SU-DHL-6 (cell line): Measurements from ENCODE around the gene SH2D5.

Experiments used
- H2AFZ ChIP-seq: fragments of 200-600 bp; sonication (generic); 2 replicates; pipeline ENCODE4 v1.6.1; 2014; ENCODE audit warnings: low read depth, mild to moderate bottlenecking, moderate library complexity, mixed read lengths, antibody characterized with exemption, low read length; ENCODE audit not compliant: severe bottlenecking
- H3F3A ChIP-seq: fragments of 200-600 bp; shearing (Covaris generic); 2 replicates; pipeline ENCODE4 v1.6.0; 2016; ENCODE audit warnings: antibody characterized with exemption, mild to moderate bottlenecking; ENCODE audit not compliant: insufficient read depth
- H3K27ac ChIP-seq: fragments of 200-600 bp; sonication (generic); 2 replicates; pipeline ENCODE4 v1.5.1; 2016; ENCODE audit warnings: low read depth, mild to moderate bottlenecking, low read length, moderate library complexity, mixed read lengths
- H3K27me3 ChIP-seq: fragments of 200-600 bp; sonication (generic), shearing (Covaris generic); 2 replicates; pipeline ENCODE4 v1.6.0; 2014; ENCODE audit warnings: mild to moderate bottlenecking, low read length
- H3K36me3 ChIP-seq: fragments of 200-600 bp; sonication (generic); 2 replicates; pipeline ENCODE4 v1.6.1; 2014; ENCODE audit warnings: mild to moderate bottlenecking, low read length, mixed read lengths
- H3K4me2 ChIP-seq: fragments of 300-600, 200-600 bp; shearing (Covaris generic), sonication (generic); 2 replicates; pipeline ENCODE4 v1.6.0; 2014; ENCODE audit warnings: low read length, low read depth, mild to moderate bottlenecking; ENCODE audit not compliant: poor library complexity, severe bottlenecking
- H3K4me3 ChIP-seq: fragments of 200-600 bp; sonication (generic); 2 replicates; pipeline ENCODE4 v1.5.1; 2014; ENCODE audit warnings: antibody characterized with exemption, low read length, mild to moderate bottlenecking, mixed read lengths; ENCODE audit not compliant: insufficient read depth, poor library complexity, severe bottlenecking
- H3K79me2 ChIP-seq: fragments of 200-600 bp; sonication (generic); 2 replicates; pipeline ENCODE4 v1.6.1; 2014; ENCODE audit warnings: mild to moderate bottlenecking, low read length, moderate library complexity; ENCODE audit not compliant: insufficient read depth
- H3K9ac ChIP-seq: fragments of 200-600 bp; sonication (generic); 2 replicates; pipeline ENCODE4 v1.7.0; 2014; ENCODE audit warnings: mild to moderate bottlenecking, low read length
- H3K9me2 ChIP-seq: fragments of 200-600 bp; sonication (generic); replicated peaks from 2 replicates; pipeline ENCODE4 v1.6.1; 2014; ENCODE audit warnings: low read length; ENCODE audit not compliant: insufficient read depth
- H3K9me3 ChIP-seq: fragments of 200-600 bp; sonication (generic); 2 replicates; pipeline ENCODE4 v1.6.1; 2014; ENCODE audit warnings: low read length, mixed read lengths; ENCODE audit not compliant: insufficient read depth
- H4K20me1 ChIP-seq: fragments of 200-600 bp; sonication (generic); 2 replicates; pipeline ENCODE4 v1.6.1; 2014; ENCODE audit warnings: low read depth, mild to moderate bottlenecking, antibody characterized with exemption, low read length, moderate library complexity, mixed read lengths
- EZH2phosphoT487 ChIP-seq: fragments of 200-600 bp; sonication (generic), shearing (Covaris generic); conservative IDR thresholded peaks from 2 replicates; pipeline ENCODE4 v1.6.1; 2018; ENCODE audit warnings: mild to moderate bottlenecking, antibody characterized with exemption, low read length, moderate library complexity, mixed read lengths
- TF ChIP-seq, protein P1 (sequence below): fragments of 200-600 bp; sonication (generic); IDR thresholded peaks from one replicate; pipeline ENCODE4 v1.5.1; 2017; ENCODE audit warnings: antibody characterized with exemption, mild to moderate bottlenecking, low read length, moderate library complexity; ENCODE audit not compliant: insufficient read depth, poor library complexity, severe bottlenecking

SH2D5 gene

DNA sequence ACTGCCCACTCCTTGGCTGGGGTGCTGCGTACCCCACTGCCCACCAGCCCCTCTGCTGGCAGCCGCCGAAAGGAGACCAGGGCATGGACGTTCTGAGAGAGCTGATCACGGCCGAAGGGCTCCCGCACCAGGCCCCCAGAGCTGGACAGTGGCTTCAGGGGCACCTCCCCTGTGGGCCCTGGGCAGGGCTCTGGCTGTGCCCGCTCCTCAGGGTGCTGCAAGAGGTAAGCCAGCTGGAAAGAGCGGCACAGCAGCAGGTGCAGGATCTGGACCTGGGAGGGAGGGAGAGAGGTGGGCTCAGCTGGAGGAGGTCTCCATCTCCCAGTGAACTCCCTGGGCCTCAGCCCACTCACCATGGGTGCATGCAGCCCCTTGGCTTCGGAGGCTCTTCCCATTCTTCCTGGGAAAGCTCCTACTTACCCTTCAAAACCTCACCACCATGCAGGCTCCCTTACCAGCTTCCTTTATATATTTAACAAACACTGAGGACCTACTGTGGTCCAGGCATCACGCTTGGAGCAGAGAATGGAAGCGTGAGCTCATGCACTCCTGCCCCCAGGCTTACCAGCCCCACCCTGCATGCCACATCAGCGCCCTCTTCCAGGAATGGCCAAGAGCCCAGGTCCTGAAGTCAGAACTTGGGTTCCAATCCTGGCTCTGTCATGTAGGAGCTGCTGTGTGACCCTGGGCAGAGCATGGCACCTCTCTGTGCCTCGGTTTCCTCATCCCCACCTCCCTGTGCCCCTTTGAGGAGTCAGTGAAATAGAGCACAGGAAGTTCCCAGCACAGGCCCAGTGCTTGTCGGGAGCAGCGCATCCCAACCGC is 7.9 kb downstream of the SH2D5 start:
- no peaks in the 10 kb centered on the region for H3K9me2 ChIP-seq
- H3K79me2 ChIP-seq = no peaks in the 10 kb centered on the region
- H2AFZ ChIP-seq = no peak overlapping the region
- H3K27me3 ChIP-seq = no peaks in the 10 kb centered on the region
- no peak overlapping the region for H3K27ac ChIP-seq
- TF ChIP-seq, protein P1, sequence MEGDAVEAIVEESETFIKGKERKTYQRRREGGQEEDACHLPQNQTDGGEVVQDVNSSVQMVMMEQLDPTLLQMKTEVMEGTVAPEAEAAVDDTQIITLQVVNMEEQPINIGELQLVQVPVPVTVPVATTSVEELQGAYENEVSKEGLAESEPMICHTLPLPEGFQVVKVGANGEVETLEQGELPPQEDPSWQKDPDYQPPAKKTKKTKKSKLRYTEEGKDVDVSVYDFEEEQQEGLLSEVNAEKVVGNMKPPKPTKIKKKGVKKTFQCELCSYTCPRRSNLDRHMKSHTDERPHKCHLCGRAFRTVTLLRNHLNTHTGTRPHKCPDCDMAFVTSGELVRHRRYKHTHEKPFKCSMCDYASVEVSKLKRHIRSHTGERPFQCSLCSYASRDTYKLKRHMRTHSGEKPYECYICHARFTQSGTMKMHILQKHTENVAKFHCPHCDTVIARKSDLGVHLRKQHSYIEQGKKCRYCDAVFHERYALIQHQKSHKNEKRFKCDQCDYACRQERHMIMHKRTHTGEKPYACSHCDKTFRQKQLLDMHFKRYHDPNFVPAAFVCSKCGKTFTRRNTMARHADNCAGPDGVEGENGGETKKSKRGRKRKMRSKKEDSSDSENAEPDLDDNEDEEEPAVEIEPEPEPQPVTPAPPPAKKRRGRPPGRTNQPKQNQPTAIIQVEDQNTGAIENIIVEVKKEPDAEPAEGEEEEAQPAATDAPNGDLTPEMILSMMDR = no peak
- no peak for TF ChIP-seq EZH2phosphoT487
- no peak overlapping the region for H3K4me3 ChIP-seq
- H3K4me2 ChIP-seq = no peak overlapping the region
- H4K20me1 ChIP-seq = no peaks in the 10 kb centered on the region
- no peaks in the 10 kb centered on the region for H3K36me3 ChIP-seq
- H3K9me3 ChIP-seq = no peaks in the 10 kb centered on the region
- no peaks in the 10 kb centered on the region for H3F3A ChIP-seq
- H3K9ac ChIP-seq = no peak overlapping the region

DNA sequence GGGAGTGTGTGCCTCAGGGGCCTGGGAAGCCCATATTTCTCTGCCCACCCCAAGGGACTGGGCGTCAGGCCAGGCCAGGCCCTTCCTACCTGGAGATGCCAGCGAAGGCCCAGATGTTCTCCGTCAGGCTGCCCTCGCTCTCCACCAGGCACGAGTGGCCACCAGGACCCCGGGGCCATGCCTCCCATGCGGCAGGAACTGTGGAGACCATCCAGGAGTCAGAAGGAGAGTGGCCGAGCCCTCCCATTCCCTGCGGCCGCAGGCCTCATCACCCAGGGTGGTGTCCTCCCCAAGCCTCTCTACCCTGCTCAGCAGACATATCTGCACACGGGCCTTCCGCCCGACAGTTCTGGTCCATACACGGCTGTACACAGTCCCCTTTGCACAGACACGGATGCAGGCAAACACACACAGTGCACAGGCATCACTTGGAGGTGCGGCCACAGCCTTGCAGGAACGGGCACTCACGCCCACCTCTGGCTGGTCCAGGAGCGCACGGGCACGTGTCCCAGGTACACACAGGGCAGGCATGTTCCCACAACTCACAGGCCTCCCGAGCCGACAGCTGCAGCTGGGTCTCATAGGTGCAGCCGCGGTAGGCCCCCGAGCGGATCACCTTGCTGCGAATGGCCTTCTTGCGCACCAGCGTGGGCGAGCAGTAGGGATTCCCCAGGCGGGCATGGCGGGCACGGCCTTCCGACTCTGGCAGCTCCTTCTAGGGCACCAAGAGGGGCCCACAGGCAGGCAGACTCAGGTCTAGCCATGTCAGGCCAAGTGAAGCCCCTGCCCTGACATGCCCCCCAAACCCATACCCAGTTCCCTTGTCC is 8.8 kb downstream of the SH2D5 start:
- no peak overlapping the region for H3K4me2 ChIP-seq
- TF ChIP-seq EZH2phosphoT487 = no peak
- TF ChIP-seq, protein P1 = no peak
- H3K9ac ChIP-seq = no peak overlapping the region
- H3K36me3 ChIP-seq = no peaks in the 10 kb centered on the region
- H3F3A ChIP-seq = no peaks in the 10 kb centered on the region
- H3K79me2 ChIP-seq = no peaks in the 10 kb centered on the region
- no peak overlapping the region for H2AFZ ChIP-seq
- H3K27me3 ChIP-seq = no peaks in the 10 kb centered on the region
- H3K9me2 ChIP-seq = no peaks in the 10 kb centered on the region
- no peak overlapping the region for H3K27ac ChIP-seq
- H3K9me3 ChIP-seq = no peaks in the 10 kb centered on the region
- H4K20me1 ChIP-seq = no peaks in the 10 kb centered on the region
- H3K4me3 ChIP-seq = no peak overlapping the region

DNA sequence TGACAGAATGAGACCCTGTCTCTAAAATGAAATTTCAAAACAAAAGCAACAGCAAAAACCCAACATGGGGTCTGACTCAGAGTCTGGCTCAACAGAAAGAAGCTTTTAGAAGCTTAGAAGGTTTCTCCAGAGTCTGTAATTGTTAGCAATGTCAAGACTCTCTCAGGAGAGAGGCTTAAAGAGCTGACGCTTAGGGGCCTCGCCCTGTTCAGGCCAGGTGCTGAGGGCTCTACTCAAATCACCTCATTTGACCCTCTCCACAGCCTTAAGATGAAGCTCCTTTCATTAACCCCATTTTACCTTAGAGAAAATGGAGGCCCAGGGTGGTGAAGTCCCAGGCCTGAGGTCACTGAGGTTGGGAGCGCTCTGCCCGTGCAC is 9.4 kb downstream of the SH2D5 start:
- H3K36me3 ChIP-seq = no peaks in the 10 kb centered on the region
- no peak overlapping the region for H3K27ac ChIP-seq
- H2AFZ ChIP-seq = no peak overlapping the region
- TF ChIP-seq, protein P1 = no peak
- TF ChIP-seq EZH2phosphoT487 = no peak
- no peaks in the 10 kb centered on the region for H3K9me3 ChIP-seq
- no peak overlapping the region for H3K4me2 ChIP-seq
- H3K4me3 ChIP-seq = no peak overlapping the region
- no peaks in the 10 kb centered on the region for H3F3A ChIP-seq
- H4K20me1 ChIP-seq = no peaks in the 10 kb centered on the region
- no peaks in the 10 kb centered on the region for H3K27me3 ChIP-seq
- H3K9ac ChIP-seq = no peak overlapping the region
- H3K9me2 ChIP-seq = no peaks in the 10 kb centered on the region
- no peaks in the 10 kb centered on the region for H3K79me2 ChIP-seq
